ENCODE data around the gene SFXN4. TPM values are rescaled to one million over a fixed set of nuclear protein-coding genes. Genes with fewer than 3 reads are reported as not detected.

SFXN4 gene
- total RNA-seq, 1 donor from 2014 or later = 52.7 TPM

DNA sequence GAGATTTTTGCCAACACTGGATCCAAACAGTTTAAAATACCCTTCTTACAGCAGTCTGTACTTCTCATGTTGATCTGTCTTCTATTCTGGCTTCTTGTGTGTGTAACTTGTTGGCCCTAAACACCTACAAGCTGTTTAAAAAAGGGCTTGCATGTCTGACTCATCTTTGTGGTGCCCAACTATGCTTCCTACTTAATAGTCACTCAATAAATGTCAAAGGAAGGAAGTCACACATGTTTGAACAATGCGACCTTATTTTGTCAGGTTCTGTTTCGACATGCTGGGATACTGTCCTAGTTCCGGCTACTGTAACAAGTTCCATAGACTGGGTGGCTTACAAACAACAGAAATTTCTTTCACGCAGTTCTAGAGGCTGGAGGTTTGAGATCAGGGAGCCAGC is 32.4 kb upstream of the SFXN4 start:
- Histone ChIP-seq H3K9me3 (replicated peaks) (no peaks in the 10 kb centered on the region), H3K27ac (replicated peaks) (no peak overlapping the region), H3K27me3 (ENCODE audit: low read depth) (no peaks in the 10 kb centered on the region), H3K4me1 (peaks cover 5% of the 10 kb centered on the region), H3K4me3 (no peak overlapping the region), H3K36me3 (no peaks in the 10 kb centered on the region)
- TF ChIP-seq, protein P1, sequence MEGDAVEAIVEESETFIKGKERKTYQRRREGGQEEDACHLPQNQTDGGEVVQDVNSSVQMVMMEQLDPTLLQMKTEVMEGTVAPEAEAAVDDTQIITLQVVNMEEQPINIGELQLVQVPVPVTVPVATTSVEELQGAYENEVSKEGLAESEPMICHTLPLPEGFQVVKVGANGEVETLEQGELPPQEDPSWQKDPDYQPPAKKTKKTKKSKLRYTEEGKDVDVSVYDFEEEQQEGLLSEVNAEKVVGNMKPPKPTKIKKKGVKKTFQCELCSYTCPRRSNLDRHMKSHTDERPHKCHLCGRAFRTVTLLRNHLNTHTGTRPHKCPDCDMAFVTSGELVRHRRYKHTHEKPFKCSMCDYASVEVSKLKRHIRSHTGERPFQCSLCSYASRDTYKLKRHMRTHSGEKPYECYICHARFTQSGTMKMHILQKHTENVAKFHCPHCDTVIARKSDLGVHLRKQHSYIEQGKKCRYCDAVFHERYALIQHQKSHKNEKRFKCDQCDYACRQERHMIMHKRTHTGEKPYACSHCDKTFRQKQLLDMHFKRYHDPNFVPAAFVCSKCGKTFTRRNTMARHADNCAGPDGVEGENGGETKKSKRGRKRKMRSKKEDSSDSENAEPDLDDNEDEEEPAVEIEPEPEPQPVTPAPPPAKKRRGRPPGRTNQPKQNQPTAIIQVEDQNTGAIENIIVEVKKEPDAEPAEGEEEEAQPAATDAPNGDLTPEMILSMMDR (IDR thresholded peaks at IDR 0.05; ENCODE audit: borderline replicate concordance) = no peak
- DNase-seq = no peak
- intact Hi-C loops (cut with micrococcal nuclease) = no loop called here

GRCh38 chr10:119191881-119192280 is 26.4 kb upstream of the SFXN4 start:
- H3K9me3 ChIP-seq (replicated peaks) = no peaks in the 10 kb centered on the region
- TF ChIP-seq, protein P1 (IDR thresholded peaks at IDR 0.05; ENCODE audit: borderline replicate concordance) = no peak

DNA sequence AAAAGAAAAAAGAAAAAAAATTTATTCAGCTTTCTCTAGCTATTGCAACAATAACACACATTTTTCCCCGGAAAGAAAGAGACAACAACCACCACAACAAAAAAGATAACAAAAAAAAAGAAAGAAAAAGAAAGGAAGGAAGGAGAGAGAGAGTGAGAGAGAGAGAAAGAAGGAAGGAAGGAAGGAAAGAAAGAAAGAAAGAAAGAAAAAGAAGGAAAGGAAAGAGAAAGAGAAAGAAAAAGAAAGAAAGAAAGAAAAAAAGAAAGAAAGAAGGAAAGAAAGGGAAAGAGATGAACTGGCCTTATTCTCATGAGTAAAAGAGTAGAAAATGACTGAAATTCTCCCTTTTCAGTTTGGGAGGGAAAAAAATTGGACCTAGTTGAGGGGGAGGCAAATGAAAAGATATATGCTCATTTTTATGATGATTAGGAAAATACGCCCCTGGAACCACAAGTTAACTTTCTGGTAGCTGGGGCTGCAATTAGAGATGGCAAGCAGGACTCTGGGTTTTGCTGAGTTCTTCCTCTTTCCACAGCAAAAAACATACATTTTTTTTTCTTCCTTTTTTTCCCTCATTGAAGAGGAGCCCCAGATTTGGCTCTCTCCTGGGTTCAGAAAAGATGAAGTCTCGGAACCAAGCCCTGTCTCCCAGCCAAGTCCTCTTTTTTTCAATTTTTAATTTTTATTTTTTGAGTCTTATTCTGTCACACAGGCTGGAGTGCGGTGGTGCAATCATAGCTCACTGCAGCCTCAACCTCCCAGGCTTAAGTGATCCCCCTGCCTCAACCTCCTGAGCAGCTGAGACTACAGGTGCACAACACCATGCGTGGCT is 25.7 kb upstream of the SFXN4 start:
- Histone ChIP-seq H3K9me3 (replicated peaks) (no peaks in the 10 kb centered on the region), H3K27ac (replicated peaks) (no peak overlapping the region), H3K4me3 (no peak overlapping the region), H3K27me3 (ENCODE audit: low read depth) (no peaks in the 10 kb centered on the region), H3K4me1 (no peaks in the 10 kb centered on the region), H3K36me3 (no peaks in the 10 kb centered on the region)
- TF ChIP-seq, protein P1 (IDR thresholded peaks at IDR 0.05; ENCODE audit: borderline replicate concordance) = no peak
- no peak for DNase-seq
- intact Hi-C loops (cut with micrococcal nuclease) = no loop called here

More at GRCh38 chr10:119191881-119192280, 26.4 kb upstream of the SFXN4 start:
- Histone ChIP-seq H3K4me1 (no peaks in the 10 kb centered on the region), H3K4me3 (no peak overlapping the region), H3K27me3 (ENCODE audit: low read depth) (no peaks in the 10 kb centered on the region), H3K27ac (replicated peaks) (no peak overlapping the region), H3K36me3 (no peaks in the 10 kb centered on the region)
- no peak for DNase-seq
- intact Hi-C loops (cut with micrococcal nuclease) = no loop called here

GRCh38 chr10:119190353-119190752 is 24.8 kb upstream of the SFXN4 start:
- Histone ChIP-seq H3K9me3 (replicated peaks) (no peaks in the 10 kb centered on the region), H3K4me1 (no peaks in the 10 kb centered on the region), H3K27me3 (ENCODE audit: low read depth) (no peaks in the 10 kb centered on the region), H3K27ac (replicated peaks) (no peak overlapping the region), H3K36me3 (no peaks in the 10 kb centered on the region), H3K4me3 (no peak overlapping the region)
- intact Hi-C loops (cut with micrococcal nuclease) = no loop called here
- no peak for DNase-seq
- TF ChIP-seq, protein P1 (IDR thresholded peaks at IDR 0.05; ENCODE audit: borderline replicate concordance) = no peak

DNA sequence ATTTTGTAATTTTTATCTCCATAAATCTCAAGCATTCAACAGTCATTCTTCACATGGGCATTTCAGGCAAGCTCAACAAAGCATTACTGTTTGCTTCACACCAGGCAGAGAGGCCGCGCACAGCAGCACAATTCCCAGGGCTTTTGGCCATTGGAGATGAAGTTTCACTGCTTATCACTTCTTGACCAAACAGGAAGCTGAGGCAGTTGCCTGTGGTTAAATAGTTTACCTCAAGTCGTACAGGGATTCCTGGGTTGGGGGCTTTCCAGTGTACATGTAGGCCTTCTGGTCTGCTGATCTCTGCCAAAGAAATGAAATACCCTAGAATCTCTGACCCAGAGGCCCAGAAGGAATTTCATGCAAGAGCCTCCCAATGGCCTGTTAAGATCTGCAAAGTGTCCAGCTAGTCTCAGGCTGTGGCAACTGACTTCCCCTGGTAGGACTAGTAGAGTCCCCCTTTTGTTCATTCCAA is 24.3 kb upstream of the SFXN4 start:
- Histone ChIP-seq H3K4me3 (no peak overlapping the region), H3K36me3 (no peaks in the 10 kb centered on the region), H3K27me3 (ENCODE audit: low read depth) (no peaks in the 10 kb centered on the region), H3K9me3 (replicated peaks) (no peaks in the 10 kb centered on the region), H3K4me1 (no peaks in the 10 kb centered on the region), H3K27ac (replicated peaks) (no peak overlapping the region)
- TF ChIP-seq, protein P1 (IDR thresholded peaks at IDR 0.05; ENCODE audit: borderline replicate concordance) = no peak
- no peak for DNase-seq
- intact Hi-C loops (cut with micrococcal nuclease) = no loop called here
